Measurements from ENCODE around the gene SPATA2. TPM values are rescaled to one million over a fixed set of nuclear protein-coding genes. Genes with fewer than 3 reads are reported as not detected.

Gene SPATA2
- total and polyA plus RNA-seq, 2 of the 8 experiments (the other 6 are each of a cell fraction or from before 2014, with no cell fraction given): 11.0 to 13.0 TPM

DNA sequence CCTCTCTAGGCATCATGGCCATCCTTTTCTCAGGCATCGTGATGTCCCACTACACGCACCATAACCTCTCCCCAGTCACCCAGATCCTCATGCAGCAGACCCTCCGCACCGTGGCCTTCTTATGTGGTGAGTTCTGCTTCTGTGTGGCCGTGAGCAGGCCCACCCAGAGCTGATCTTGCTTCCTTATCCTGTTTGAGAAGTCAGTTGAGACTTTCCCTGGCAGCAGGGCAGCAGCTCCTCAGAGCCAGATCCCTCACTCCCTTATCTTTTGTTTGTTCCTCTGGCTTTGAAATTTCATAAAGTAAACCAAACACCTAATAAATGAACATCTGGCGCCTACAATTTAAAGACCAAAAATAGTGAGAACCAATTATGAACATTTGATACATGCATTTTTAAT lies 40.6 kb downstream of the SPATA2 start (continued):
- TF ChIP-seq GTF2F1 (IDR thresholded peaks at IDR 0.05; ENCODE audit: borderline replicate concordance, low read depth, low read length) (no peak), CREB1 (IDR thresholded peaks at IDR 0.05) (no peak), SIX5 (IDR thresholded peaks at IDR 0.05; ENCODE audit: low read depth, low read length) (no peak)

Measured in H1 (cell line).